Loucy (cell line): ENCODE results near the gene ZFP90.

ENCODE experiments used
- H2AFZ ChIP-seq: fragments of 200-600 bp; sonication (generic); 2 replicates; pipeline ENCODE4 v1.6.0; 2016; ENCODE audit warnings: antibody characterized with exemption, mild to moderate bottlenecking, low read length, moderate library complexity
- H3F3A ChIP-seq: fragments of 200-600 bp; 2 replicates; pipeline ENCODE4 v1.6.0; 2016; ENCODE audit warnings: antibody characterized with exemption, low read depth, mild to moderate bottlenecking
- H3K27me3 ChIP-seq: fragments of 200-600 bp; sonication (generic); 2 replicates; pipeline ENCODE4 v1.6.1; 2014; ENCODE audit warnings: low read length, mild to moderate bottlenecking; ENCODE audit not compliant: insufficient read depth, poor library complexity, severe bottlenecking
- H3K36me3 ChIP-seq: fragments of 200-600 bp; sonication (generic); 2 replicates; pipeline ENCODE4 v1.6.1; 2016; ENCODE audit warnings: low read length; ENCODE audit not compliant: insufficient read depth
- H3K4me1 ChIP-seq: fragments of 200-600 bp; sonication (generic); 2 replicates; pipeline ENCODE4 v1.5.1; 2014; ENCODE audit warnings: low read length, mild to moderate bottlenecking; ENCODE audit not compliant: insufficient read depth, poor library complexity, severe bottlenecking
- H3K4me2 ChIP-seq: fragments of 200-600 bp; sonication (generic); 2 replicates; pipeline ENCODE4 v1.6.0; 2014; ENCODE audit warnings: antibody characterized with exemption, low read length, low read depth, mild to moderate bottlenecking; ENCODE audit not compliant: poor library complexity, severe bottlenecking
- H3K4me3 ChIP-seq: fragments of 200-600 bp; sonication (generic); 2 replicates; pipeline ENCODE4 v1.5.1; 2014; ENCODE audit warnings: low read length, mild to moderate bottlenecking, mixed read lengths; ENCODE audit not compliant: poor library complexity, severe bottlenecking
- H3K79me2 ChIP-seq: fragments of 200-600 bp; sonication (generic); 2 replicates; pipeline ENCODE4 v1.6.1; 2014; ENCODE audit warnings: low read length; ENCODE audit not compliant: insufficient read depth
- H3K9ac ChIP-seq: fragments of 200-600 bp; sonication (generic); 2 replicates; pipeline ENCODE4 v1.6.0; 2014; ENCODE audit warnings: mild to moderate bottlenecking, low read depth, low read length, moderate library complexity; ENCODE audit not compliant: poor library complexity, severe bottlenecking
- H3K9me2 ChIP-seq: fragments of 200-600 bp; sonication (generic); replicated peaks from 2 replicates; pipeline ENCODE4 v1.6.1; 2016; ENCODE audit warnings: low read depth, low read length, mixed read lengths
- H3K9me3 ChIP-seq: fragments of 200-600 bp; sonication (generic); 2 replicates; pipeline ENCODE4 v1.6.1; 2014; ENCODE audit warnings: mild to moderate bottlenecking, antibody characterized with exemption, low read length, low read depth; ENCODE audit not compliant: insufficient read depth
- H4K20me1 ChIP-seq: fragments of 200-600 bp; sonication (generic); 2 replicates; pipeline ENCODE4 v1.6.0; 2014; ENCODE audit warnings: antibody characterized with exemption, low read length, mild to moderate bottlenecking; ENCODE audit not compliant: insufficient read depth, poor library complexity, severe bottlenecking
- EZH2phosphoT487 ChIP-seq: fragments of 200-600 bp; IDR thresholded peaks from 2 replicates; pipeline ENCODE4 v1.6.1; 2018; ENCODE audit warnings: antibody characterized with exemption, mild to moderate bottlenecking, moderate library complexity, borderline replicate concordance
- TF ChIP-seq, protein P1 (sequence below): fragments of 200-600 bp; sonication (generic); conservative IDR thresholded peaks from 2 replicates; pipeline ENCODE4 v1.5.1; 2014; ENCODE audit warnings: mild to moderate bottlenecking, antibody characterized with exemption, low read length

The ZFP90 gene

DNA sequence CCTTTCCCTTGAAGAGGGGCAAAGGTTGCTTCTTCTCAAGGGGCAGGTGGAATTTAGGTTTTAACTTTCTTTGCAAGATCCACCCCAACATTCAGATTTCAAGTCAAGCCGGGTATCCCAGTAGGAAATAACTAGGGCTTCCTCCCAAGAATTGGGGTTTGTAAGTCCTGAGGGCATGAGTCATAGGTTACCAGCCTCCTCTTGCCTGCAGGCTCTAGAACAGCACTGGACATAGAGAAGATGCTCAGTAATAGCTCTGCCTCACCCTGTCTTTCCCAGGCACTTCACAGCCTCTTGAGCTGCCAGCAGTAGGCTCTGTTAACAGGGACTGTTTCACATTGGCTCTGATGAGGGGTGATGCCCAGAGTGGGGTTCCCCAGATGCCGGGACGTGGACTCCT, 35.8 kb upstream of the ZFP90 start:
- TF ChIP-seq EZH2phosphoT487: no peak
- TF ChIP-seq, protein P1, sequence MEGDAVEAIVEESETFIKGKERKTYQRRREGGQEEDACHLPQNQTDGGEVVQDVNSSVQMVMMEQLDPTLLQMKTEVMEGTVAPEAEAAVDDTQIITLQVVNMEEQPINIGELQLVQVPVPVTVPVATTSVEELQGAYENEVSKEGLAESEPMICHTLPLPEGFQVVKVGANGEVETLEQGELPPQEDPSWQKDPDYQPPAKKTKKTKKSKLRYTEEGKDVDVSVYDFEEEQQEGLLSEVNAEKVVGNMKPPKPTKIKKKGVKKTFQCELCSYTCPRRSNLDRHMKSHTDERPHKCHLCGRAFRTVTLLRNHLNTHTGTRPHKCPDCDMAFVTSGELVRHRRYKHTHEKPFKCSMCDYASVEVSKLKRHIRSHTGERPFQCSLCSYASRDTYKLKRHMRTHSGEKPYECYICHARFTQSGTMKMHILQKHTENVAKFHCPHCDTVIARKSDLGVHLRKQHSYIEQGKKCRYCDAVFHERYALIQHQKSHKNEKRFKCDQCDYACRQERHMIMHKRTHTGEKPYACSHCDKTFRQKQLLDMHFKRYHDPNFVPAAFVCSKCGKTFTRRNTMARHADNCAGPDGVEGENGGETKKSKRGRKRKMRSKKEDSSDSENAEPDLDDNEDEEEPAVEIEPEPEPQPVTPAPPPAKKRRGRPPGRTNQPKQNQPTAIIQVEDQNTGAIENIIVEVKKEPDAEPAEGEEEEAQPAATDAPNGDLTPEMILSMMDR: no peak
- no peaks in the 10 kb centered on the region for H3K9me3 ChIP-seq
- no peaks in the 10 kb centered on the region for H3F3A ChIP-seq

GRCh38 chr16:68504066-68504465, 35.0 kb upstream of the ZFP90 start:
- H3K4me1 ChIP-seq: no peaks in the 10 kb centered on the region
- no peaks in the 10 kb centered on the region for H3K27me3 ChIP-seq
- no peaks in the 10 kb centered on the region for H3K9me2 ChIP-seq
- no peaks in the 10 kb centered on the region for H3F3A ChIP-seq
- H2AFZ ChIP-seq: no peak overlapping the region
- H3K79me2 ChIP-seq: no peaks in the 10 kb centered on the region
- H3K4me2 ChIP-seq: no peak overlapping the region
- no peaks in the 10 kb centered on the region for H3K36me3 ChIP-seq
- H3K9me3 ChIP-seq: no peaks in the 10 kb centered on the region
- H3K9ac ChIP-seq: no peak overlapping the region
- no peak overlapping the region for H3K4me3 ChIP-seq
- H4K20me1 ChIP-seq: no peaks in the 10 kb centered on the region
- no peak for TF ChIP-seq EZH2phosphoT487
- TF ChIP-seq, protein P1: no peak

More for the DNA sequence above, 35.8 kb upstream of the ZFP90 start:
- Histone ChIP-seq H3K79me2 (no peaks in the 10 kb centered on the region), H2AFZ (no peak overlapping the region), H3K4me1 (no peaks in the 10 kb centered on the region), H3K27me3 (no peaks in the 10 kb centered on the region), H4K20me1 (no peaks in the 10 kb centered on the region), H3K4me3 (no peak overlapping the region), H3K4me2 (no peak overlapping the region), H3K9ac (no peak overlapping the region), H3K36me3 (no peaks in the 10 kb centered on the region), H3K9me2 (no peaks in the 10 kb centered on the region)

DNA sequence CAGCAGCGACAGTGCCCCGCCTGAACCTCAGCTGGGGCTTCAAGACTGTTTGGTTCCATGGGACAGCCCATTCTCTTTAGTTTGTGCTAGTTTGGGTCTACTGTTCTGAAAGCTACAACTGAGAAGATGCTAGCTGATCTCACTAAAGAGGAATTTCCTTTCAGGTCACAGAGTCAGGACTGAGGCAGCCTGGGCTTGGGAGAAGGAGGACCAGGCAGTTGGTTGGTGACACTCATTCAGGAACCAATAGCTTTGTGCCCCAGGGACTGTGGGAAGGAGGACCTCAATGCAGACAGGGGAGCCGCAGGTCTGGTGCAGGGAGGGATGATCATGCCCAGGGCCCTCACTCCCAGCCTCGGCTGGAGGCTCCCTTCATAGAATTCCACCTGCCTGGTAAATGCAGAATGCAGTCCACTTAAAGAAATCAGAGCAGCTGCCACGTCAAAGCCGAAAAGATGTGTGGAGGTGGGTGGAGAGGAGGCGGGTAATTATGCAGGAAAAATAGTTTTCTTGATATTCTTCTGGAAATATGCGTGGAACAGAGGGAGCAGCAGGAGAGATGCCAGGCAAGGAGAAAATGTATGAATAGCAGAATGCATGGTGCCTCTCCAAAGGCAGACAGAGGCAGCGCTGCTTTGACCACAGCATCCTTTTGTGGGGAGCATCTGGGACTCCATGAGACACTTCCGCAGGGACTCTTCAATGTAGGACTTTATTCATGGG, 32.6 kb upstream of the ZFP90 start:
- H3K79me2 ChIP-seq: no peaks in the 10 kb centered on the region

More for the DNA sequence above, 32.6 kb upstream of the ZFP90 start:
- no peaks in the 10 kb centered on the region for H3K27me3 ChIP-seq
- H3K36me3 ChIP-seq: no peaks in the 10 kb centered on the region
- no peak overlapping the region for H3K4me2 ChIP-seq
- no peak overlapping the region for H2AFZ ChIP-seq
- TF ChIP-seq, protein P1: no peak
- no peak for TF ChIP-seq EZH2phosphoT487
- H3K4me3 ChIP-seq: no peak overlapping the region
- no peaks in the 10 kb centered on the region for H3K9me3 ChIP-seq
- no peaks in the 10 kb centered on the region for H3F3A ChIP-seq
- no peaks in the 10 kb centered on the region for H3K4me1 ChIP-seq
- no peak overlapping the region for H3K9ac ChIP-seq
- H3K9me2 ChIP-seq: no peaks in the 10 kb centered on the region
- H4K20me1 ChIP-seq: no peaks in the 10 kb centered on the region
